ENCODE data around the gene NAGA. TPM values are rescaled to one million over a fixed set of nuclear protein-coding genes. Genes with fewer than 3 reads are reported as not detected.

NAGA gene
- total RNA-seq, 2 experiments from 2014 or later, result 13.2 to 16.0 TPM

GRCh38 chr22:42026705-42027104, 43.9 kb downstream of the NAGA start:
- Mint-ChIP-seq H3K9me3 (no peaks in the 10 kb centered on the region), H3K27me3 (no peaks in the 10 kb centered on the region), H3K4me3 (no peak overlapping the region), H3K27ac (no peak overlapping the region), H3K36me3 (no peaks in the 10 kb centered on the region), H3K4me1 (peaks cover 27% of the 10 kb centered on the region)
- DNase-seq, result no peak

GRCh38 chr22:42025421-42025820, 45.2 kb downstream of the NAGA start:
- no peak for DNase-seq
- H3K4me3 Mint-ChIP-seq, result no peak overlapping the region
- no peaks in the 10 kb centered on the region for H3K27me3 Mint-ChIP-seq
- H3K9me3 Mint-ChIP-seq, result no peaks in the 10 kb centered on the region
- no peaks in the 10 kb centered on the region for H3K36me3 Mint-ChIP-seq
- no peak overlapping the region for H3K27ac Mint-ChIP-seq
- H3K4me1 Mint-ChIP-seq, result peaks cover 14% of the 10 kb centered on the region

GRCh38 chr22:42022162-42022847, 48.3 kb downstream of the NAGA start:
- Mint-ChIP-seq H3K27ac (peak overlapping the region; percentile 42), H3K4me3 (no peak overlapping the region), H3K9me3 (no peaks in the 10 kb centered on the region), H3K27me3 (no peaks in the 10 kb centered on the region), H3K36me3 (no peaks in the 10 kb centered on the region), H3K4me1 (peaks cover 11% of the 10 kb centered on the region)
- DNase-seq, result no peak

- Mint-ChIP-seq H3K36me3 (no peaks in the 10 kb centered on the region), H3K4me1 (peaks cover 11% of the 10 kb centered on the region), H3K4me3 (no peak overlapping the region), H3K27me3 (no peaks in the 10 kb centered on the region), H3K9me3 (no peaks in the 10 kb centered on the region), H3K27ac (no peak overlapping the region)
- DNase-seq, result no peak
Measured at GRCh38 chr22:42021571-42021970, 49.0 kb downstream of the NAGA start.

- peaks cover 4% of the 10 kb centered on the region for H3K27me3 Mint-ChIP-seq
- no peak overlapping the region for H3K27ac Mint-ChIP-seq
- no peak overlapping the region for H3K4me3 Mint-ChIP-seq
- DNase-seq, result no peak
- peaks cover 7% of the 10 kb centered on the region for H3K4me1 Mint-ChIP-seq
- H3K9me3 Mint-ChIP-seq, result no peaks in the 10 kb centered on the region
- no peaks in the 10 kb centered on the region for H3K36me3 Mint-ChIP-seq
Measured at GRCh38 chr22:42018224-42018623, 52.4 kb downstream of the NAGA start.

- no peak overlapping the region for H3K27ac Mint-ChIP-seq
- H3K36me3 Mint-ChIP-seq, result no peaks in the 10 kb centered on the region
- no peak for DNase-seq
Measured at GRCh38 chr22:42016111-42016510, 54.5 kb downstream of the NAGA start.

GRCh38 chr22:42013385-42013784, 57.2 kb downstream of the NAGA start:
- peaks cover 12% of the 10 kb centered on the region for H3K27me3 Mint-ChIP-seq
- H3K9me3 Mint-ChIP-seq, result peaks cover 6% of the 10 kb centered on the region
- H3K36me3 Mint-ChIP-seq, result peaks cover 2% of the 10 kb centered on the region
- no peak for DNase-seq
- no peaks in the 10 kb centered on the region for H3K4me1 Mint-ChIP-seq
- H3K4me3 Mint-ChIP-seq, result no peak overlapping the region
- H3K27ac Mint-ChIP-seq, result no peak overlapping the region

More at GRCh38 chr22:42016111-42016510, 54.5 kb downstream of the NAGA start:
- Mint-ChIP-seq H3K4me1 (no peaks in the 10 kb centered on the region), H3K4me3 (no peak overlapping the region), H3K9me3 (peaks cover 2% of the 10 kb centered on the region), H3K27me3 (peaks cover 4% of the 10 kb centered on the region)

- Mint-ChIP-seq H3K36me3 (peaks cover 2% of the 10 kb centered on the region), H3K9me3 (peaks cover 8% of the 10 kb centered on the region), H3K4me3 (no peak overlapping the region), H3K27ac (no peak overlapping the region), H3K27me3 (peaks cover 20% of the 10 kb centered on the region), H3K4me1 (no peaks in the 10 kb centered on the region)
- no peak for DNase-seq
Measured at GRCh38 chr22:42010778-42011177, 59.8 kb downstream of the NAGA start.

Other genes with a start within 250 kb of the NAGA start
- gene SREBF2, start 237.7 kb downstream of the NAGA start, total RNA-seq, result 10 to 100 TPM; 68.1 to 74.8 TPM
- gene SHISA8, start 155.7 kb downstream of the NAGA start, total RNA-seq, result under 1 TPM; 0.56 to 0.68 TPM
- 1 to 10 TPM; 2.2 to 2.3 TPM for gene TNFRSF13C, start 144.0 kb downstream of the NAGA start, total RNA-seq
- gene CENPM, start 123.7 kb downstream of the NAGA start, total RNA-seq, result 10 to 100 TPM; 70.5 to 76.5 TPM
- gene SEPTIN3, start 101.4 kb downstream of the NAGA start, total RNA-seq, result under 1 TPM; 0.27 to 0.38 TPM
- under 1 TPM; 0.37 to 0.68 TPM for gene WBP2NL, start 72.0 kb downstream of the NAGA start, total RNA-seq
- gene PHETA2, start 3.4 kb upstream of the NAGA start, total RNA-seq, result 1 to 10 TPM; 1.5 to 2.1 TPM
- 10 to 100 TPM; 58.0 to 63.4 TPM for gene SMDT1, start 8.9 kb upstream of the NAGA start, total RNA-seq
- 100 to 1,000 TPM; 107 to 117 TPM for gene NDUFA6, start 20.0 kb upstream of the NAGA start, total RNA-seq
- 1 to 10 TPM; 1.6 to 2.4 TPM for gene CYP2D6, start 60.0 kb upstream of the NAGA start, total RNA-seq
- gene TCF20, start 199.8 kb upstream of the NAGA start, total RNA-seq, result 10 to 100 TPM; 62.4 to 68.4 TPM

Measured in activated naive CD8-positive, alpha-beta T cell treated with anti-CD3 and anti-CD28 coated beads for 36 hours (primary cell).